HepG2 (cell line): Measurements from ENCODE around the gene ZWILCH. TPM values are rescaled to one million over a fixed set of nuclear protein-coding genes. Genes with fewer than 3 reads are reported as not detected.

ENCODE experiments used
- ATF4 ChIP-seq, 2 experiments: fragments of 450-650 bp in 1 of 2; sonication (generic) in 1 of 2; formaldehyde crosslinking; IDR thresholded peaks; 2 replicates each; pipeline versions ENCODE4 v1.5.0 to v1.8.0; 2020 to 2022; ENCODE audit warnings: mild to moderate bottlenecking in 1 of 2, missing genetic modification reagents in 1 of 2
- DMTF1 ChIP-seq: sonication (generic); formaldehyde crosslinking; IDR thresholded peaks from 2 replicates; pipeline ENCODE4 v1.4.0; 2020; ENCODE audit warnings: mild to moderate bottlenecking, missing genetic modification reagents
- E2F5 ChIP-seq: sonication (generic); formaldehyde crosslinking; conservative IDR thresholded peaks from 2 replicates; pipeline ENCODE4 v1.4.0; 2020; ENCODE audit warnings: missing genetic modification reagents
- GFI1 ChIP-seq: sonication (generic); formaldehyde crosslinking; IDR thresholded peaks from 2 replicates; pipeline ENCODE4 v1.5.0; 2020; ENCODE audit warnings: missing genetic modification reagents, mild to moderate bottlenecking, borderline replicate concordance
- GTF2F1 ChIP-seq: fragments of 150-350 bp; IDR thresholded peaks from 2 replicates; pipeline ENCODE4 v1.6.1; 2014; ENCODE audit warnings: low read length
- HDAC6 ChIP-seq: fragments of 200-600 bp; sonication (generic); IDR thresholded peaks from 2 replicates; pipeline ENCODE4 v1.7.0; 2017; ENCODE audit warnings: mild to moderate bottlenecking, antibody characterized with exemption, low read length, low read depth
- NBN ChIP-seq: fragments of 450-650 bp; conservative IDR thresholded peaks from 2 replicates; pipeline ENCODE4 v1.6.1; 2017
- POLR2A ChIP-seq, 2 experiments: IDR thresholded peaks; 2 replicates each; pipeline ENCODE4 v1.6.1; 2011; ENCODE audit warnings: low read depth in 2 of 2, low read length in 2 of 2, mild to moderate bottlenecking in 1 of 2, moderate library complexity in 1 of 2; ENCODE audit not compliant: insufficient read depth in 1 of 2
- XRCC5 ChIP-seq: fragments of 200-400 bp; formaldehyde crosslinking; optimal IDR thresholded peaks from 2 replicates; pipeline ENCODE3; 2017; ENCODE audit warnings: mild to moderate bottlenecking, low read length
- ZBTB3 ChIP-seq: sonication (generic); formaldehyde crosslinking; IDR thresholded peaks from 2 replicates; pipeline ENCODE4 v1.4.0; 2020; ENCODE audit warnings: low read depth, mild to moderate bottlenecking, moderate library complexity, missing genetic modification reagents, borderline replicate concordance
- ZNF225 ChIP-seq: sonication (generic); formaldehyde crosslinking; IDR thresholded peaks from 2 replicates; pipeline ENCODE4 v1.4.0; 2020; ENCODE audit warnings: mild to moderate bottlenecking, missing genetic modification reagents
- ZNF281 ChIP-seq: sonication (generic); formaldehyde crosslinking; IDR thresholded peaks from 2 replicates; pipeline ENCODE4 v1.4.0; 2020; ENCODE audit warnings: missing genetic modification reagents, borderline replicate concordance
- ZNF431 ChIP-seq: sonication (generic); formaldehyde crosslinking; IDR thresholded peaks from 2 replicates; pipeline ENCODE4 v1.9.0; 2022; ENCODE audit warnings: missing genetic modification reagents, low read depth, mild to moderate bottlenecking, borderline replicate concordance
- ZNF549 ChIP-seq: sonication (generic); formaldehyde crosslinking; IDR thresholded peaks from 2 replicates; pipeline ENCODE4 v1.5.0; 2020; ENCODE audit warnings: missing genetic modification reagents
- ZNF574 ChIP-seq: sonication (generic); formaldehyde crosslinking; IDR thresholded peaks from 2 replicates; pipeline ENCODE4 v1.4.0; 2020; ENCODE audit warnings: missing genetic modification reagents
- ZNF703 ChIP-seq: sonication (generic); formaldehyde crosslinking; IDR thresholded peaks from 2 replicates; pipeline ENCODE4 v1.5.1; 2020; ENCODE audit warnings: missing genetic modification reagents, mild to moderate bottlenecking, moderate library complexity, borderline replicate concordance
- ZNF709 ChIP-seq: sonication (generic); formaldehyde crosslinking; IDR thresholded peaks from 2 replicates; pipeline ENCODE4 v1.5.0; 2020; ENCODE audit warnings: mild to moderate bottlenecking, missing genetic modification reagents
- ZNF841 ChIP-seq: sonication (generic); formaldehyde crosslinking; IDR thresholded peaks from 2 replicates; pipeline ENCODE4 v1.8.1; 2023; ENCODE audit warnings: missing genetic modification reagents, borderline replicate concordance
- polyA plus RNA-seq, 8 experiments: library from polyadenylated mRNA; depleted of rRNA in 3 of 8; stranded (reverse) in 7 of 8; unstranded in 1 of 8; fragments of >200 nt; fragmentation: Illumina TruSeq in 4 of 8; extraction: Trizol in 4 of 8; gene quantifications; 2 replicates each; pipeline versions ENCODE4 v1.2.1 to v1.2.3, GENCODE V29; 2011 to 2016; ENCODE audit warnings: low read depth in 4 of 8, missing spikeins in 1 of 8, mixed read lengths in 1 of 8; ENCODE audit not compliant: insufficient read depth in 1 of 8
- total RNA-seq, 5 experiments: library from RNA; depleted of rRNA; stranded (reverse); fragments of >200 nt; fragmentation: Illumina TruSeq; extraction: Trizol; gene quantifications; 2 replicates each; pipeline ENCODE4 v1.2.3, GENCODE V29; 2016; ENCODE audit warnings: low read depth in 1 of 5

The ZWILCH gene
- total and polyA plus RNA-seq, 2 of the 13 experiments (the other 11 are each of a cell fraction or from before 2014, with no cell fraction given): 9.5 to 27.8 TPM

GRCh38 chr15:66497502-66498455 lies 7.3 kb upstream of the ZWILCH start, which contains the start of gene SNAPC5 (continued):
- TF ChIP-seq ZNF281 (CRISPR knock-in tag) (no peak; the same call in 1 of the 2 replicates), DMTF1 (no peak), ZBTB3 (no peak), ZNF841 (CRISPR knock-in tag) (no peak), GTF2F1 (0 out of 2 replicates have a peak, but pooled peaks have one; percentile 52), ZNF709 (CRISPR knock-in tag) (no peak; the same call in 1 of the 2 replicates), ZNF549 (CRISPR knock-in tag) (no peak), HDAC6 (no peak), E2F5 (CRISPR knock-in tag) (no peak), ATF4 (CRISPR knock-in tag; IDR thresholded peaks at IDR 0.05) (peak in 1 of 2 experiments; percentile 67; a peak in 3 of 4 replicates), ZNF574 (CRISPR knock-in tag) (peak; percentile 98), ZNF225 (CRISPR knock-in tag) (no peak; the same call in 1 of the 2 replicates), ZNF703 (no peak), ZNF431 (CRISPR knock-in tag) (peak; percentile 79; the same call in 1 of the 2 replicates), POLR2A (IDR thresholded peaks at IDR 0.05; ENCODE audit: insufficient read depth in 1 of 2, low read depth in 2 of 2, low read length in 2 of 2) (peak; percentile 71 to 81), GFI1 (peak; percentile 38; the same call in 1 of the 2 replicates), XRCC5 (peak; percentile 96), NBN (no peak)
